GM04504 (cell line): ENCODE measurements around the gene SHROOM4.

Experiments used
- DNase-seq: peaks from one replicate; pipeline ENCODE4 v3.0.0-alpha.2; 2012; ENCODE audit warnings: low read depth

SHROOM4 gene

DNA sequence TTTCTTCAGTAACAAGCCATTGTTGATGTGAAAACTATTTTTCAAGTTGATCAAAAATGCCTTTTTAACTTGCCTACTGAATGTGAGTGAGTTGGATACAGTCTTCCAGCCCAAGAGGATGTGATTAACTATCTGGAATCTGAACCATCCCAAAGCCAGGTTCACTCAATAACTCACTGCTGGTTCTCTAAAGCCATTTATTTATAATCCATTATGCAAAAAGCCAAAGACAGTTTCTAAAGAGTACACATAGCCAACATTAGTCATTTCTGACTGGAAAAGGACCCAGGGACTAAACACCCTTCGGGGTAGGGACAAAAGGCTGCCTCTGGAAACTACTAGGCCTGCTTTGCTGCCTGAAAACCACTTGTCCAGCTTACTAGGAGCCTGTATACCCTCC is 109.6 kb downstream of the SHROOM4 start:
- no peak for DNase-seq

DNA sequence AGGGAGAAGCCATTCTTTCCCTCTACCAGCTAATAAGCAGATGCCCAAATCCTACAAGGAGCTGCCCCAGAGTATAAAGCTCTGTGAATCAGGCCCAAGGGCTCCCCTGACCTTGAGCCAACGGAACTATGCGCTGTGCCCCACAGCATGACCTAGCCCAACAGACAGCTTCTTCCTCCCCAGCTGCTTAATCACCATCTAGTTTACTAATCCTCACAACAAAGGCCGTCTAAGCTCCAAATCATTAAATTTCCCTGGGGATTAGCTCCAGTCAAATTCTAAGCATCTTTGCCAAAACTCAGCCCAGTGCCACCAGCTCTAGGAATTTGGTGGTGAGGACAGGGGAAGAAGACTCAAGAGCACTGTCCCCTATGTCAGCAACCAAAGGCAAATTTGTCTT is 113.1 kb downstream of the SHROOM4 start:
- DNase-seq, result no peak

DNA sequence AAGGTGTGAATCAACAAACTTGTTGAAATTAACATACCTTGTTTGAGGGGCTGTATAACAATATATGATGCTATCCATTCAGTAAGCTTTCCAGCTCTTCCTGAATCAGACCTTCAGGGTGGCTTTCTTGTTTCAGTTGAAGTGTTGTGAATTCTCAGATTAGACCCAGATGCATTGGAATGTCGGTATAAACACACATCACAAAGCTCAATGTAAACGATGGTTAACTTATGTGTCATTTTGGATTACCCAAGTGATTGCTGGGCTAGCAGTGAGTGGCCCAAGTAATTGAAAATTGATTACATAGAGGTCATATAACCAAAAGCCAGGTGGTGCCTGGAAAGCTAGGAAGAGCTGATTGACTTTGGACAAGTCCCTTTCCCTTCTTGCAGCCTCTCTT is 115.0 kb downstream of the SHROOM4 start:
- no peak for DNase-seq

DNA sequence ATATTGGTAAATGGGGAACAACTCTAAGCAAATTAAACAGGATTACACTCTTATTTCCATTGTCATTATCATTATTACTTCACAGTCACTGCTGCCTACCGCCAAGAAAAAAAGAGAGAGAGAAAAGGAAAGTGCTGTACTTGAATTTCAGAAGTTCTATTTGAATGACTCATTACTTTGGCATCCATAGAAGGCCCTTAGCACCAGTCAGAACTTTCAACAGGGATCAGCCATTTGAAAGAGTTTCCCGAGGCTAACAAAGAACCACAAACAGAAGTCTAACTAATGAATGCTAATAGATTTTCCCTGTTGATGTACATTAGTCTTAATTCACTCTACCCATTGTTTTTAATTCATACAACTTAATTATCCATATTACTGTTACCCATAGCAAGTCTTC is 116.3 kb downstream of the SHROOM4 start:
- peak; percentile 26 for DNase-seq

DNA sequence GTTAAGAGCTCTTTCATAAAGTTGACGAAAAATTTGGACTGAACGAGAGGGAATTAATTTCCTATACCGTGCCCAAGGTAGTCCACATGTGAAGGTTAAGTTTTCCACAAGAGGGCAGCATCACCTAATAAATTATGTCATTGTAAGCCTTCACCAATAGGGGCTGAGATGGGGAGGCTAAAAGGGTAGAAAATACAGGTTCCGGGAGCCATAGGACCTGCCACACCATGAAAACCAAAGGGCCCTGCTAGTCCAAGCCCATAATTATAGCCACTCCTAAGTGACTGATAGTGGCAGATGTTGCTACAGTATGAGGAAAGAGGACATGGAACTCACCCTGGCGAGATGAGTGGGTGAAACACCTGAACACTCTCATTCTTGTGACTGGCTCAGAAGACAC is 122.2 kb downstream of the SHROOM4 start:
- peak; percentile 11 for DNase-seq

DNA sequence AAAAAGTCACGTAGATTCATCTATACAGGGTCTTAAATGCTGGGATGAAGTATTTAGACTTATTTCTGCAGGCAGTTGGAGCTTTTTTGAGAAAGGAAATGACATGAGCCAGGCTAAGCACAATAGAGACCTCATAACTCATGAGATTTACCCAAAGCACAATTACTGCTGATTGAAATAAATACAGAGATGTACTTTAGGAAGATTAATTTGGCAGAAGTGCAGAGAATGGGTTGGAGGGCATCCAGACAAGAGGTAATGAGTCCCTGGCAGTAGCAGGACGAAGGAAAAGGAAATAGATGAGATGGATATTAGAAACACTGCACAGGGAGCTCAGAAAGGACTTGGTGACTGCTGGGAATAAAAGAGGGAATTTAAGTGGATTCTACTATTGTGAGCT is 129.1 kb downstream of the SHROOM4 start:
- no peak for DNase-seq

DNA sequence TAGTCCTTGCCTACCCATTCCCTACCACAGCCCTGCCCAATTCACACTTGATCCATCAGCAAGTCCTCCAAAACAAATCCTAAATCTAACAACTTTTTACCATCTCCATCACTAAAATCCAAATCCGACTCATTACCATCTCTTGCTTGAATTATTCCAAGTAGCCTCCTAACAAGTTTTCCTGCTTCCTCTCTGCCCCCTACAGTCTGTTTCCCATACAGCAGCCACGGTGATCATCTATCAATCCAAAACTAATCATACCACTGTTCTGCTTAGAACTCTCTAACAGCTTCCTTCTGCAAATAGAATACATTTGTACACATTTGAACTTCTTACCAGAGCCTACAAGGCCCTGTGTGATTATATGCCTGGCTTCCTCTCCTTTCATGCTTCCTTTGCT is 133.0 kb downstream of the SHROOM4 start:
- DNase-seq, result no peak

DNA sequence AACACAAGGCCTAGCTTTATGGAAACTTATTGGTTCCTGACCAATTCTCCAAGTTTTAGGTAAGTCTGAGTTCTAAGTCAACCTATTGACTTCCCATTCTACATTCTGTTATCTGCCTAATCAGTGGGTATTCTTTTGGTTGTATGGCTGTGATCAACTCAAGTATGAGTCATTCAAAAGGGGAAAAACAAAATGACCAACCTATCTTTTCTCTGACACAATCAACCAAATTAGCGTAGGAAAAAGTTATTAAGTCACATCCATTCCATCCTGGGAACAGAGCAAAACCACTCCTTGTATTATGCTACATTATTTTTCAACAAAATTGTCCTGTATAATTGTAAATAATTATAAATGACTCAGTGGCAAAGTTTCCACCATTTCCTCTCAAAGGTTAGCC is 136.2 kb downstream of the SHROOM4 start:
- no peak for DNase-seq

DNA sequence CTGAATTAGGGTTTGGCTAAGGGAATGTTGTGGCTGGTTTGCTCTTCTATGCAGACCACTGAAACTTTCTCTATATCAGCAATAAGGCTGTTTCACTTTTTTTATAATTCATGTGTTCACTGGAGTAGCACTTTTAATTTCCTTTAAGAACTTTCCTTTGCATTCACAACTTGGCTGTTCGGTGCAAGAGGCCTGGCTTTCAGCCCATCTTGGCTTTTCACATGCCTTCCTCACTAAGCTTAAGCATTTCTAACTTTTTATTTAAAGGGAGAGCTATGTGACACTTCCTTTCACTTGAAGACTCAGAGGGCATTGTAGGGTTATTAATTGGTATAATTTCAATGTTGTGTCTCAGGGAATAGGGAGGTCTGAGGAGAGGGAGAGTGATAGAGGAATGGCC is 142.3 kb downstream of the SHROOM4 start:
- no peak for DNase-seq

DNA sequence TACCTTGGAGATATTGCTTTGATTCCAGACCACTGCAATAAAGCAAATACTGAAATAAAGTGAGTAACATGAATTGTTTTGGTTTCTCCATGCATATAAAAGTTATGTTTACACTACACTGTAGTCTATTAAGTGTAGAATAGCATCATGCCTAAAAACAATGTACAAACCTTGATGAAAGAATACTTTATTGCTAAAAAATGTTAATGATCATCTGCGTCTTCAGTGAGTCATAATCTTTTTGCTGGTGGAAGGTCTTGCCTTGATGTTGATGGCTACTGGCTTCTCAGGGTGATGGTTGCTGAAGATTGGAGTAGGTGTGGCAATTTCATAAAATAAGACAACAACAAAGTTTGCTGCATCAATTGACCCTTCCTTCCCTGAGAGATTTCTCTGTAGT is 145.1 kb downstream of the SHROOM4 start:
- no peak for DNase-seq

DNA sequence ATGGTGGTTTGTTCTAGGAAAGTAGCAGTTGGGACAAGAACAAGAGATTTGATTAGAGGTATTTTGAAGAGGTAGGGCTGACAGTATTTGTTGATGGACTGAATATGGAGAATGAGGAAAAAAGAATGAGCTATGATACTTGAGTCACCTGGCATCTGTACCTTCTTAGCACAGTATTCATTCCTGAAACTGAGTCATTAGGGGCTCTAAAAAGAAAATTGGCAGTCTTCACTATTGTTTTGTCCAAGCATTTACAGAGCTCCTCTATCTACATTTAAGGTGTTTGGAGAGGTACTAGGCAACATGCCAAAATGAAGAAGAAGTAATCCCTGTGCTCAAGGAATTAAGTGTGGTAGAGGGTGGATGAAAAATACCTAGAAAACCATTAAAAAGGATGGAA is 165.8 kb downstream of the SHROOM4 start:
- no peak for DNase-seq

DNA sequence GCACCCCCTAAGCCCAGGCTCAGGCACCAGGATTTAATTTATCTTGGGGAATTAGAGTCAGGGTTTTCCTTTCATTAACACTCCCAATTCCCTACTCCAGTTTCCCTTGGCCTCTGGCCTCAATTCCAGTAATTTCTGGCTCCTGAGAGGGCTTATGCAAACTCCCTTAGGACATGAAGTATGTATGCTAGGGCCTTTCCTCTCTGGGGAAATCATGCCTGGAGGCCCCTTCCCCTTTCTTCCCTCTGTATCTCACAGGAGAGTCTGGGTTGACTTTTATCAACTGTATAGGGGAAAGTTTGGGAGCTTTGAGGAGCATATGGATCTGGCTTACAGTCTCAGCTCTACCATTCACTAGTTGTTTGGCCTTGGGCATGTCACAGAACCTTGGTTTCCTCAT is 169.5 kb downstream of the SHROOM4 start:
- DNase-seq, result no peak

DNA sequence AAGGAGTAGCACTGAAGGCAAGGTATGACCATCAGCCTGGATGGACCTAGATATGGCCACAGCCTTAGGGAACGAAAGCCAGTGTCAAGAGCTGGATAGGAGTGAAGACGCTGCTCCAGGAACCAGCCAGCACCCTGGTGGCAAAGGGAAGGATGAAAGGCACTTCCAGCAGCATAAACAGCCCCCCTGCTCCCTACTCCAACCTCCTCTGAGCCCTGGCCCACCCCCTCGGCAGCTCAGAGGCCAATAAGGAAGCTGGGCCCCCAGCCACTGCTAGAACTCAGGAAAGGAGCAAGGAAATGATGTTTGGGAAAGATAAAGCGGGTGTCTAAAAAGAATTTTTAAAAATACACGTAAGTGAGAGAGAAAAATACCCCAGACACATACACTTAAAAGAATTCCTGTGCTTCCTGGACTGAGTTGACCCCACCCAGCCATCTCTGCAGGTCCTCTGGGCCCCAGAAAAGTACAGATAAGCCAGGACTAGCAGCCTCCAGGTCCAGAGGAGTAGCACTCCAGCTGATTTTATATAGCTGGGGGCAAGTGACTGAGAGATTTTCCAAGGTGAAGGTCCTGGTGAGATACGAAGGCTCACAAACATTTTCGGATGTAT is 170.4 kb downstream of the SHROOM4 start:
- no peak for DNase-seq

DNA sequence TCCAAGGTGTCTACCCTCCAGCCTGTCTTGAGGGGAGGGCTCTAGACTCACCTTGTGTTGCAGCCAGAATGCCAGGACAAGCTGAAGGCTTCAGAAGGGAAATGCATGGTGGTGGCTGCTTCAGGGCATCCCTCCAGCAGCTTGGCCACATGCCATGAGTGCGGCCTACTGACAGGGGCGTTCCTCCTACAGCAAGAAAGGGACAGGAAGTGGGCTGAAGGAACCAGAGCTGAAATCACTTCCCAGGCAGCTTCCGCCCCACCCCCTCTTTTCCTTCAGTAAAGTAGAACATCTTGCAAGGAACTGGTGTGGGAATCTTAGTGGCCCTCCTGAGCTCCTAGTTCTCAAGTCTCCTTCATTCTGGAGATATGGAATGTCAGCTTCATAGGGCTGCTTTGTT is 175.9 kb downstream of the SHROOM4 start:
- DNase-seq, result no peak

DNA sequence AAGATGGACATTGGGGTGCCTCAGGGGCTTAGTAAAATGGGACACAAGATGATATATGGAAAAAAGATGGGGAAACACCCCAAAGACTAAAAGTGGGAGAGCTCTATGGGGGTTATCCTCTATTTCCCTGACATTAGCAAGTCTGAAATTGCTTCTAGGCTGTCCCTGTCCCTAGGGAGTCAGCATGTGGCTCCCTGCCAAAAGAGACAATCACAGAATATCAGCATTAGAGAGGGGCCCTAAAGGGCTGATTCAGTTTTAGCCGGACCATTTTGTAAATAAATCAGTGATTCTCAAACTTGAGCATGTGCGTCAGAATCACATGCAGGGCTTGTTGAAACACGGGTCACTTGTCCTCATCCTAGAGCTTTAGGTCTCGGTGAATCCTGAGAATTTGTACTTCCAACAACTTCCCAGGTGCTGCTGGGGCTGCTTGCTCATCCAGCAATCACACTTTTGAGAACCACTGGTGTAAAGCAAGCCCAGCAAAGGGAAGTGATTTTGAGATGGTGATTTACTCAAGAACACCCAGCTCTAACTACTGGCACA is 178.1 kb downstream of the SHROOM4 start:
- DNase-seq, result no peak

DNA sequence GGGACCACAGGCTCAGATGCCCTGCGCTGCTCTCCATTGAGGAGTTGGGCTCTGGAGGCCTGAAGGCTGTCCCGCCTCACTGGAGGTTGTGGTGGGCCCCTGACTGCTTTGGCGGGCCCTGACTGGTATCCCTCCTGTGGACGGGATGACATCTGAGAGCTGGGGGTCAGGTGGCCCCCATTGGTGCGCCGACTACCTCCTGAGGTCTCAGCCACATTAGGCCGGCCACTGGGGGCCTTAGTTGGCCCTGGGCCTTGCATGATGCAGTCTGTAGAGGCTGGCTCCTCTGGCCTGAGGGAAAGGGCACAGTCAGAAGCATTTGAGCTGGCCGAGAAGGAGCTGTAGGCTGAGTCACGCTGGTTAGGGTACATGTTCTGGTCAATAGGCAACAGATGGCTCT is 178.8 kb downstream of the SHROOM4 start:
- no peak for DNase-seq

DNA sequence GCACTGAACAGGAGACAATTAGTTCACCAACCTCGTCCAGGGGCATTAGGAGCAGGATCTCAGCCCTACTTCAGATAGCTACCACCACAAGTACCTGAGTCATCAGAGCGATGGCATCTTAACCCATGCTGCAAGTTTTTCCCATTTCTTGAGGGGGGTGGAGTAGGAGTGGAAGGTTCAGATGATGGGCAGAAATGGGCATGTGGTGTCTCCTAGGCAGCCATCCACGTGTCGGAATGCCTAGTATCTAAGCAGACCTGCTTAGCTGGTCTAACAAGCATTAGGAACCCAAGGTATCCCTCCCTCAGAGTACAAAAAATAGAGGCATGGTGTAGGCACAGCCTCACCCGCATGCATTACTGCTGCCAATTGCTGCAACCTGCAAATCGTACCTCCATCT is 184.2 kb downstream of the SHROOM4 start:
- DNase-seq, result no peak

DNA sequence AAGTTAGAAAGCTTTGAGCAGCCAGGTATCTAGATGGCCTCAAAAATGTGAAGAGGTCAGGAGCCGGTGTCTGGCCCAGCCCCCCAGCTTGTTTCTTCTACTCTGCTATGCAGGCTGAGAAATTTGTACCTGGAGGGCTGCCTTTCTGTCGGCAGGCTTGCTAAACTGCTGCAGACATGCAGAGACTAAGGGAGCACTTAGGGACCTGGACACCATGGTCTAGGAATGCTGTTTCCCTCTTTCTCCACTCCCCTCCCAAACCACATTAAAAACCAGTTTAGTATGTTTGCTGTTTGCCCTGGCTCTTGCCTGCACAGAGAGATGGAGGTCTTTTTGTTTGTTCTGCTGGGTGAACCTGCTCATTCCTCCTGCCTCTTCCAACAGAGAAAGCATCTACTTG is 186.3 kb downstream of the SHROOM4 start:
- DNase-seq, result no peak

DNA sequence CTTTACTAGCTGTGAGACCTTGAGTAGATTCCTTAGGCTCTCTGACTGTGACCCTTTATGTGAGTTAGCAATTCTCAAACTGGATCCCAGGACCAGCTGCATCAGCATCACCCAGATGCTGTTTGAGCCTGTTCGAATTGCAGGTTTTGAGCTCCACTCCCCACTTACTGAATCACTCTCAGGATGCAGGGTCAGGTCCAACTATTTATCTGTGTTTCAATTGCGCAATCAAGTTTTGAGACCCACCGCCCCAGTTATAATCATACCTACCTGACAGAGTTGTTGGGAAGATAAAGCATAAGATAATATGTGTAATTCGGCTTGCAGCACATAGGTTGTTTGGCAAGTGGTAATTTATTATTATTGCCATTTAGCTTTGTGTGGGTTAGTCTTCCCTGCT is 187.6 kb downstream of the SHROOM4 start:
- DNase-seq, result no peak

DNA sequence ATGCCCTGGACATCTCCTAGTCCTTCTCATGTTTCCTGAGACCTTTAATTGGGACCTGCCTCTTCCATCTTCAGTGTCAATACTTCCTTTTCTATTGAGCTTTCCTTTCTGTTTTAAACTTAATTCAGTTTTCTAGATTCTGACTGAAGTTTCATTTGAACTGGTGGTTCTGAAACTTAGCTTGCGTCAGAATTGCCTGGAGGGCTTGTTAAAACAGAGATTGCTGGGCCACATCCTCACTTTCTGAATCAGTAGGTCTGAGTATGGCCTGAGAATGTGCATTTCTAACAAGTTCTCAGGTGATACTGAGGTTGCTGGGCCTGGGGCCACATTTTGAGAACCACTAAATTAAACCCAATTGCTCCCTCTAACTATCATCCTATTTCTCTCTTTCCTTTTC is 191.2 kb downstream of the SHROOM4 start:
- no peak for DNase-seq

DNA sequence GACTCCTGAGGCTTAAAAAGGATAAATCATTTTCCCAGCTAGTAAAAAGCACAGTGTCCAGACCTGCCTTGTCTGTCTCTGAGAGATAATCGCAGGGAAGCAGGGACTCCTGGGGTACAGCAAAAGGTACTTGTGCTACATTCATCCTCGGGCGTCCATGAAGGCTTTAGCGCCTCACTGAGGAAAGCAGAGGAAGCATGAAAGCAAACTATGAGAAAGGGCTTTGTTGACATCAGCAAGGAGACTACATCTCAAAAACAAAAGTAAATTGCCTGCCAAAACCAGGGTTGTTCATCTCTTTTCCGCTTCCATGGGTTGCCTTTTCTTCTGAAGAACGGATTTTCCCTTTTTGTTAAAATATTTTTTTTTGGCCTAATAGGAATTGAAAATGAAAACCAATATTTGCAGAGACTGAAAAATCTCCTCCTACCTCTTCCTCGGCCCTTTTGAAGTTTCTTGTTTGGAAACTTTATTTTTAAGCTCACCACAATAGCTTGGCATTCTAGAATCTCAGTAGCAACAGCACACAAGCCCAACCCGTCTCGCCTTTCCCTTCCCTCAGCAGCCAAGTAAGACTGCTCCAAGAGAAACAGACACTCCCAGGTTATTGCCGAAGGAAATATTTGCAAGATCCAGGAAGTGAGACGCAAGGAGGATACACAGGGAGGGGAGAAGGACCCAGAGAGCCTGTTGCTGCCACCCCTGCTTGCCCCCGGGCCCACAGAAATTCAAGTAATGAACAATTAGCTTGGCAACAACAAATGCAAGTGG is 195.0 kb downstream of the SHROOM4 start:
- no peak for DNase-seq

DNA sequence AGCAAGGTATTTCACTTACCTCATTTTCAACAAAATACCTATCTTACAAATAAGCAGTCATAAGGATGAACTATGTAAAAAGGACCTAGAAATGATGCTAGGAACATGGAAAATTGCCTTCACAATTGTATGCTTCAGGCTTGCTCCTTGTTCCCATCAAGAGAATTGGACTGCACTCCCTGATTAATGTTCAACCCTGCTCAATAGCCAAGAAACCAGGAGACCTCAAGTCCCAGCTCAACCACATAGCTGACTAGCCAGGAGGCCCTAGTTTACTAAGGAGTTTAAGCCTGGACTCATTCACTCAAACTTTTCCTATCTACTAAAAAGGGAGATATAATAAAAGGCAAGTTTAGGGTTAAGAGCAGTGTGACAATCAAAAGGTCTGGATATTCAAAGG is 196.8 kb downstream of the SHROOM4 start:
- no peak for DNase-seq

DNA sequence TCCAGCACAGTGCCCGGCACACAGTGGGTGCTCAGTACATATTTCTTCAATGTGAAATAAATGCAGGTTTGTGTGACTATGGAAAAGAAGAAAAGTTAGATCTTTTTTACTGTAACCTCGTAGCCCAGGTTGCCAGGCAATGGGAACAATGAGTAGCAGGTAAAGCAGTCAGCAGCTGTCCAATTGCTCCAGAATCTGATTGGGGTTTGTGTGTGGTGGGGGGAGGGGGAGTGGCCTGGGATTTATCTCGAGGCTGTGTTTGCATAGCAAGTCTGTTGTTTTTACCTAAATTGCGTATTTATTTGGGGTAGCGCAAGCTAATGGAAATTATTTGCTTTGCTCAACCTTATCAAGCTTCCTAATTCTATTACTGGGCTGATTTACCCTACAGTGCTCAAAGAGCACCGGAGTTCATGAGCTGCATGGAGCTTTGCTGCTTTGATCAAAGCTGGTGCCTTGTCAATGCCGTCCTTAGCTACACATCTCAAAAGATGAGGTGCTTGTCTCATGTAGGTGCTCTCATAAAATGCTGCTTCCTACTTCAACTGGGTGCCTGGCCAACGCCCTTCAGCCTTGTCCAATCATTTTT is 198.3 kb downstream of the SHROOM4 start:
- no peak for DNase-seq
